HG02943 (cell line): ENCODE measurements around the gene GARIN3.
"Not testable (repeated sequence)": the region's sequence is repeated elsewhere in the genome, so short reads cannot be mapped to it uniquely, and the experiment has no call there.

ENCODE experiments used
- ATAC-seq: cut with Tn5 transposase; IDR thresholded peaks from one replicate; pipeline ENCODE4 v1.9.1; 2021; ENCODE audit warnings: mild to moderate bottlenecking, low read depth, moderate library complexity; ENCODE audit not compliant: unreplicated experiment

The GARIN3 gene

GRCh38 chr5:157166214-157167213 lies at the start of gene GARIN3:
TSS of gene GARIN3 (minus strand) at chr5:157166264. CDS start at chr5:157166168, 96 bp downstream.
- ATAC-seq = no peak

DNA sequence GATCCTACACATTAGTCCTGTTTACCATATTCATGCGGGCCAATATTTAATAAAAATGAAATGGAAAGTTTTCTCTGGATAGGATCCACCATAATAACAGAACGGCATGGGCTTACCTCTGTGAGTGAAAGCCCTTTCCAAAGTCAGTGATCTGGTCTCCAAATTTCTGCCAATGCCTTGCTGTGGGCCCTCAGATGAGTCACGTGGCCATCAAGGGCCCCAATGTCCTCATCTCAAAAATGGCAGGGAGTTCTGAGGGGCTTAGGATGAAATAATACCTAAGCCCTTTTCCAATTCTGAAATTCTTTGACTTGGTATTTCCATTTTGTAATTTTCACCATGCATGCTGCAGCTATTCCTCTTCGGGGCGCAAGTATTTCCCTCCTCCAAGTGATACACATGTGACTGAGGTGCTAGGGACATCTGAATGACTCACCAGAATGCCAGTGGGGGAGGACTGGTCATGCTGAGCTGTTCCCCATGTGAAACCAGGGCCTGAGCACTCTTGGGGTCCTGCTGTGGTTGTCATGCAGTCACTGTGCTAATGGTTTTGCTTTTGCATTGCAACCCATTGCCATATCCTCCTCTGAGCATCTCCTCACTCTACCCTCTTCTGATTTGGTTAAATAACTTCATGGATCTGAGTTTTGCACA lies 49.6 kb upstream of the GARIN3 start:
- ATAC-seq = no peak

GRCh38 chr5:157214861-157215513 lies 48.9 kb upstream of the GARIN3 start:
- ATAC-seq = peak; percentile 45

GRCh38 chr5:157214415-157214814 lies 48.4 kb upstream of the GARIN3 start:
- no peak for ATAC-seq

DNA sequence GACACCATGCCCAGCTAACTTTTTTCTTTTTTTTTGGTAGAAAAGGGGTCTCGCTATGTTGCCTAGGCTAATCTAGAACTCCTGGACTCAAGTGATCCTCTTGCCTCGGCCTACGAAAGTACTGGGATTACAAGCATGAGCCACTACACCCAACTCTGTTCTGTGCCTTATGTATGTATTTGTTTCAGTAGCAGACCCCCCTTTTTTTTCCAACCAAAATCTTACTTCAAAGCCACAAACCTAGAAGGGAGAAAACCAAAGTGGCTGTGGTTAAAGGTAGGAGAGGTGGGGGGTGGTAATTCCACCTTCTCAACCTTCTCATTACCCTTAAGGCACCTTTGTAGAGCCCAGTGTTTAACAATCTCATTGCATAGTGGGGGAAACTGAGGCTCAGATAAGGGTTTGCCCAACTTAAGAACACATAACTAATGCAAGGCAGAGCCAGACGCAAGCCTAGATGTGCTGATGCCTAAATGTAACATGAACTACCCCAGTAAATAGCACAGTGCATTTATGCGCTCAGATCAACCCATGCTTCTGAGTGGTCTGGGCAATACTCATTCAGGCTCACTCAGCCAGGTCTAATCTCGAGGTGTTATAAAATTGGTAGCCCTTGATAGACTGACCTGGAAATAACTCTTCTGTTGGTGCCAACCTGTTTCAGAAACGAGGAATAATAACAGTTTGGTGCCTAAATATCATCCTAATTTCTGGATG lies 47.6 kb upstream of the GARIN3 start:
- no peak for ATAC-seq

- ATAC-seq = no peak
Observed at GRCh38 chr5:157212307-157212706, 46.2 kb upstream of the GARIN3 start.

DNA sequence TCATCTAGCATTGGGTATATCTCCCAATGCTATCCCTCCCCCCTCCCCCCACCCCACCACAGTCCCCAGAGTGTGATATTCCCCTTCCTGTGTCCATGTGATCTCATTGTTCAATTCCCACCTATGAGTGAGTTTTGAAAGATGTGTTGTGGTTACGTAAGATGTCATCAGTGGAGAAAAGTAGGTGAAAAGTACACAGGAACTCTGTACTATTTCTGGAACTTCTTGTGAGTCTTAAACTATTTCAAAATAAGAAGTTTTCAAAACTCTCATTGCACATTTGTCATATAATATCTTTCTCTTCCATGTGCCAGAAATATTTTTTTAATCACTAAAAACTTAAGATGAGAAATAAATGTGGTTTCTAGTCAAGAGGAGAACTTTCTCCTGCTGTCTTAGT lies 44.6 kb upstream of the GARIN3 start:
- not testable (repeated sequence) for ATAC-seq

DNA sequence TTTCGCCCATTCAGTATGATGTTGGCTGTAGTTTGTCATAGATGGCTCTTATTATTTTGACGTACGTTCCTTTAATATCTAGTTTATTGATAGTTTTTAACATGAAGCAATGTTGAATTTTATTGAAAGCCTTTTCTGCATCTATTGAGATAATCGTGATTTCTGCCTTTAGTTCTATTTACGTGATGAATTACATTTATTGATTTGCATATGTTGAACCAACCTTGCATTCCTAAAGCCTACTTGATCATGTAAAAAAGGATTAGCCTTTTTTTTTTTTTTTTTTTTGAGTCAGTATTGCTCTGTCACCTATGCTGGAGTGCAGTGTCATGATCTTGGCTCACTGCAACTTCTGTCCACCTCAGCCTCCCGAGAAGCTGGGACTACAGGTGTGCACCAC lies 39.6 kb upstream of the GARIN3 start:
- ATAC-seq = no peak

DNA sequence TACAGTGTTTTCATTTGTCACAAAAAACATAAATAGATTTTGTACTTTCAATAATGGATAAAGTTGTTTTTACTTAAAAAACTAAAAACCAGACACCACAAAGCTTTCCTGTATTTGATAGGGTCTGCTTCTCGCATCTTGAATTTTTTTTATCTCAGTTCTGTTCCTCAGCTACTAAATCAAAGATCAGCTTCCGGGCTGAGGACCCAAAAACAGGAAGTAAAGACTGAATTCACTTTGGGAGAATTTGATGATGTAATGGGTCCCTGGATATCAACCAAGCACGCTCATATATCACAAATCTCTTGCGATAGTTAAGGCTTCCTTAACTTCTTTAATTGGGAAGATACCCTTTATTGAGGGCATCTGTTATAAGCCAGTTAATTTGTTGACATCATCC lies 38.7 kb upstream of the GARIN3 start:
- ATAC-seq = no peak

GRCh38 chr5:157203417-157203816 lies 37.4 kb upstream of the GARIN3 start:
- no peak for ATAC-seq

- ATAC-seq = no peak
Observed at GRCh38 chr5:157201857-157202256, 35.8 kb upstream of the GARIN3 start.

DNA sequence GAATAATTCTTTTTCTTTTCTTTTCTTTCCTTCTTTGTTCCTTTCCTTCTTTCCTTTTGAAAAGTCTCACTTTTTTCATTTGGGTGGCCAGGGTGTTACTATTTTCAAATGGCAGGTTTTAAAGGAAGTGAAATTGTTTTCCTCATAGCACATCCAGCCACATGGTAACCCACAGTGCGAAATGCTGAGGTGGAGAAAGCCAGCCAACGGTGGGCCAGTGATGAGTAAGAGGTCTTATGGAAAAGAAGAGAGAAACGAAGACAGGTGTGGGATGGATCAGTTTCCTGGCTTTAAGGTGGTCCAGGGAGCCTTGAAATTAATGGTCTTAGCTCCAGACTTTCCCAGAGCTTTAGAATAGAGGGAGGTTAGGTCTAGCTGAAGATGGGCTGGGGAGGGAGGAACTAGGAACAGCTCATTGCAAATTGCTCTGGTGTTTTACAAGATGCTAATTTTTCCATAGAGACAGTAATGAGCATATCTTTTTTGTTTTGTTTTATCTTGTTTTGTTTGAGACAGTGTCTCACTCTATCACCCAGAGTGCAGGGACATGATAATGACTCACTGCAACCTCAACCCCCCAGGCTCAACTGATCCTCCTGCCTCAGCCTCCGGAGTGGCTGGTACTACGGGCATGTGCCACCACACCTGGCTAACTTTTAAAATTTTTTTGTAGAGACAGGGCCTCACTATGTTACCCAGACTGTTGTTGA lies 32.4 kb upstream of the GARIN3 start:
- no peak for ATAC-seq

DNA sequence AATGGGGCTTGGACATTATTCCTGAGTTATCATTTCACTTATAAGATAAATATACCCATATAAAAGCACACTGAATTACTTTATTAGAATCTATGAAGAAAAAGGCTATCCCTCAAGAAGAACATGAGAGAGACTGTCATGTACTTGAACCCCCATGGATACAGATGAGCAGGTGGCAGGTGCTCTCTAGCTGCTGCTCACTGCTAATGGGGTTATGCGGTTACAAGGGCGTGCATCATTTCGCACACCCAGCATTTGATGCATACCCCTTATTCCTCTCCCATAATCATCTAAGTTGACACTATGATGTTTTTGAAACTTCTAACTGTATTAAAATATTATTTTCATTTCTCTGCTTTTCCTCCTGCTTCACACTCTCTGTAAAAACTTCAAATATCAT lies 31.0 kb upstream of the GARIN3 start:
- no peak for ATAC-seq

GRCh38 chr5:157196045-157196444 lies 30.0 kb upstream of the GARIN3 start:
- no peak for ATAC-seq

DNA sequence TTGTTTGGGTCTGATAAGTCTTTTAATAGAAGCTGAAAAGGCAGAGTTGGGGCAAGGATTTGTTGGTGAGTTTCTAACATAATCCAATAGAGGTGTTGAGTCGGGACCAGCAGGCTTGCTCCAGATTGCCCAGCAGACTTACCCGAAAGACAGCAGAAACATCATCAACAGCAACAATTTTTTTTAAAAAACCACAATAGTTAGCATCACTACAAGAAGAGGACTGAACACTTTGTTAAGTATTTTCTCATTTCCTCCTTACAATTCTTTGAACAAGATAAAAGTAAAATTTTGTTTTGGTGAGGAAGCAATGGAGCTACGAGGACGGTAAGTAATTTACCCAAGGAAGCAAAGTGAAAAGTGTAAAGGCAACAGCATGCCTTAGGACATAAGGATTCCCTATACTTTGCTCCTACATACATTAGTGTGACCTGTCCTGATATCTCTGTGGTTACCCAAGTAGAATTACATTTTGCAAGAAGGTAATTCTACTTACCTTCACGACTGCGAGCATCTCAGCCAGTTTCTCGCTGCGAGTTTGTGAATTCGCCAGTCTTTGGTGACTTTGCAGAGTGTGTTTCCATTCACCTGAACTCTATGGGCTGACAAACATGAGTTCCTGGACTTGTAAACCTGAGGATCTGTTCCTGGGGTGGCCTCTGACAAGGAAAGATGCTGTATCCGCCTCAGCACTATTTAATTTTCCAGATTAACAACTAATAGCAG lies 27.8 kb upstream of the GARIN3 start:
- no peak for ATAC-seq

DNA sequence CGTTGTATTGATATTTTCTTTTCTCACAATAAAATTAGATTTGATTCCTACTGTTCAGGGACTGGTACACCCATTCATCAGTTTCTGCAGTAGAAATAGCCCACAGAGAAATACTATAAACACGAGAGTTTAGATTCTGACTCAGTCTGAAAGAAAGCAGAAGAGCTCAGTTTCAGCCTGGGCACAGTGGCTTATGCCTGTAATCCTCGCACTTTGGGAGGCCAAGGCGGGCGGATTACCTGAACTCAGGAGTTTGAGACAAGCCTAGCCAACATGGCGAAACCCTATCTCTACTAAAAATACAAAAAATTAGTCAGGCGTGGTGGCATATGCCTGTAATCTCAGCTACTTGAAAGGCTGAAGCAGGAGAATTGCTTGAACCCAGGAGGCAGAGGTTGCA lies 23.2 kb upstream of the GARIN3 start:
- ATAC-seq = no peak

- no peak for ATAC-seq
Observed at GRCh38 chr5:157188270-157188669, 22.2 kb upstream of the GARIN3 start.

- ATAC-seq = no peak
Observed at GRCh38 chr5:157187046-157187754, 21.1 kb upstream of the GARIN3 start.
